MCF 10A (cell line): Measurements from ENCODE around the gene MAPK13. TPM values are rescaled to one million over a fixed set of nuclear protein-coding genes. Genes with fewer than 3 reads are reported as not detected.

Experiments
- BruUV-seq: library from RNA; stranded (reverse); fragments of 400-500 nt; replicated peaks from 2 replicates; lab custom pipeline; 2021; lab: Mats Ljungman, UMichigan
- CTCF ChIA-PET: fragments of 300-600 bp; sonication (Branson Sonifier 250); formaldehyde crosslinking; extraction: SDS; loops from one replicate; lab custom pipeline; 2021; ENCODE audit warnings: antibody characterized with exemption, inconsistent platforms; lab: Yijun Ruan, JAX
- POLR2A ChIA-PET: fragments of 300-600, 350-650 bp; sonication (Branson Sonifier 250); formaldehyde crosslinking; extraction: SDS; loops from one replicate; lab custom pipeline; 2020; ENCODE audit warnings: antibody characterized with exemption, inconsistent platforms; lab: Yijun Ruan, JAX
- DNase-seq: peaks from one replicate; pipeline ENCODE4 v3.0.0-alpha.2; 2018; ENCODE audit not compliant: unreplicated experiment
- H3K27ac Mint-ChIP-seq: one replicate; pipeline ENCODE4 v1.8.0; 2022; ENCODE audit warnings: mild to moderate bottlenecking, low read depth, mixed read lengths; ENCODE audit not compliant: unreplicated experiment
- H3K27me3 Mint-ChIP-seq: one replicate; pipeline ENCODE4 v1.8.0; 2022; ENCODE audit warnings: mixed read lengths; ENCODE audit not compliant: insufficient read depth, unreplicated experiment
- H3K36me3 Mint-ChIP-seq: one replicate; pipeline ENCODE4 v1.8.0; 2022; ENCODE audit warnings: mild to moderate bottlenecking, moderate library complexity, mixed read lengths; ENCODE audit not compliant: insufficient read depth, unreplicated experiment
- H3K4me1 Mint-ChIP-seq: one replicate; pipeline ENCODE4 v1.8.0; 2022; ENCODE audit warnings: mixed read lengths; ENCODE audit not compliant: insufficient read depth, unreplicated experiment
- H3K4me3 Mint-ChIP-seq: one replicate; pipeline ENCODE4 v1.8.0; 2022; ENCODE audit warnings: mild to moderate bottlenecking, moderate library complexity, mixed read lengths; ENCODE audit not compliant: unreplicated experiment
- H3K9me3 Mint-ChIP-seq: one replicate; pipeline ENCODE4 v1.8.0; 2022; ENCODE audit warnings: mixed read lengths; ENCODE audit not compliant: unreplicated experiment
- CTCF ChIP-seq: fragments of 200-600 bp; IDR thresholded peaks from one replicate; pipeline ENCODE4 v1.8.0; 2022; ENCODE audit warnings: antibody characterized with exemption, mild to moderate bottlenecking; ENCODE audit not compliant: unreplicated experiment
- intact Hi-C: fragments of 100-400 bp; cut with micrococcal nuclease; formaldehyde crosslinking; loops from 2 replicates; pipeline ENCODE4 v1.14.1; 2022
- total RNA-seq: library from RNA; stranded (reverse); gene quantifications from 2 replicates; pipeline ENCODE4 v1.2.3, GENCODE V29; 2022

The MAPK13 gene
- total RNA-seq, 1 experiment from 2014 or later, result 5.5 TPM

- Mint-ChIP-seq H3K27ac (no peak overlapping the region), H3K27me3 (no peaks in the 10 kb centered on the region), H3K4me3 (no peak overlapping the region), H3K9me3 (no peaks in the 10 kb centered on the region), H3K36me3 (peaks cover 63% of the 10 kb centered on the region), H3K4me1 (no peaks in the 10 kb centered on the region)
- intact Hi-C loops, result no loop called here
- POLR2A ChIA-PET, result interaction anchor here (0.8 kb wide), 1 partner anchor 12 kb away, joined by 3 read pairs; no protein-coding TSS in a partner anchor
- no TSS peak for BruUV-seq
- no peak for DNase-seq
- no peak for TF ChIP-seq CTCF
- CTCF ChIA-PET, result interaction anchor here (0.6 to 2.3 kb wide), 3 partner anchors 14 to 82 kb away, joined by 3 to 20 read pairs (median 4); partner anchors contain the start of gene MAPK14
Measured at GRCh38 chr6:36109092-36109491, 21.2 kb upstream of the MAPK13 start.

- no peak for TF ChIP-seq CTCF
- BruUV-seq, result TSS peak; percentile 24
- H3K27ac Mint-ChIP-seq, result no peak overlapping the region
- H3K36me3 Mint-ChIP-seq, result peaks cover 62% of the 10 kb centered on the region
- POLR2A ChIA-PET, result no interaction called here
- H3K27me3 Mint-ChIP-seq, result no peaks in the 10 kb centered on the region
- no peak overlapping the region for H3K4me3 Mint-ChIP-seq
- no peaks in the 10 kb centered on the region for H3K4me1 Mint-ChIP-seq
- no peaks in the 10 kb centered on the region for H3K9me3 Mint-ChIP-seq
- intact Hi-C loops, result no loop called here
- CTCF ChIA-PET, result interaction anchor here (1.0 kb wide), 1 partner anchor 15 kb away, joined by 4 read pairs; no protein-coding TSS in a partner anchor
- DNase-seq, result no peak
Measured at GRCh38 chr6:36110050-36110449, 20.3 kb upstream of the MAPK13 start.

- CTCF ChIA-PET, result interaction anchor here (1.0 kb wide), 1 partner anchor 16 kb away, joined by 4 read pairs; no protein-coding TSS in a partner anchor
- Mint-ChIP-seq H3K27me3 (no peaks in the 10 kb centered on the region), H3K4me3 (no peak overlapping the region), H3K27ac (no peak overlapping the region), H3K4me1 (no peaks in the 10 kb centered on the region), H3K9me3 (no peaks in the 10 kb centered on the region), H3K36me3 (peaks cover 60% of the 10 kb centered on the region)
- no peak for TF ChIP-seq CTCF
- POLR2A ChIA-PET, result interaction anchor here (1.2 kb wide), 1 partner anchor 12 kb away, joined by 3 read pairs; no protein-coding TSS in a partner anchor
- BruUV-seq, result no TSS peak
- no peak for DNase-seq
- intact Hi-C loops, result no loop called here
Measured at GRCh38 chr6:36110863-36111262, 19.4 kb upstream of the MAPK13 start.

- Mint-ChIP-seq H3K27ac (no peak overlapping the region), H3K36me3 (peaks cover 58% of the 10 kb centered on the region), H3K9me3 (no peaks in the 10 kb centered on the region), H3K27me3 (no peaks in the 10 kb centered on the region), H3K4me1 (no peaks in the 10 kb centered on the region), H3K4me3 (no peak overlapping the region)
- no peak for DNase-seq
- TF ChIP-seq CTCF, result no peak
- ChIA-PET POLR2A (interaction anchor here (1.2 kb wide), 1 partner anchor 11 kb away, joined by 3 read pairs; no protein-coding TSS in a partner anchor), CTCF (interaction anchor here (0.6 to 1.1 kb wide), 3 partner anchors 13 to 84 kb away, joined by 3 to 5 read pairs (median 3); no protein-coding TSS in a partner anchor)
- intact Hi-C loops, result no loop called here
- BruUV-seq, result no TSS peak
Measured at GRCh38 chr6:36111526-36111925, 18.8 kb upstream of the MAPK13 start.
